Astrocyte (in vitro differentiated cells and primary cell): ENCODE data around the gene SYNGR4. TPM values are rescaled to one million over a fixed set of nuclear protein-coding genes. Genes with fewer than 3 reads are reported as not detected.

Source experiments
- DNase-seq: peaks from one replicate; pipeline ENCODE4 v3.0.0-alpha.2; 2010; ENCODE audit warnings: low read depth
- FAIRE-seq: peaks from 2 replicates; lab custom pipeline; 2011; peaks lifted over from hg19 to GRCh38; lab: Jason Lieb, UNC
- H2AFZ ChIP-seq: 2 replicates; pipeline ENCODE4 v1.6.0; 2012; ENCODE audit warnings: low read depth, low read length, inconsistent platforms
- H3K27ac ChIP-seq: 2 replicates; pipeline ENCODE4 v1.5.1; 2011; ENCODE audit warnings: low read depth, low read length, inconsistent platforms
- H3K27me3 ChIP-seq: 2 replicates; pipeline ENCODE4 v1.6.0; 2011; ENCODE audit warnings: low read length, inconsistent platforms; ENCODE audit not compliant: insufficient read depth
- H3K36me3 ChIP-seq: 2 replicates; pipeline ENCODE4 v1.5.1; 2011; ENCODE audit warnings: low read length, inconsistent platforms; ENCODE audit not compliant: insufficient read depth
- H3K4me1 ChIP-seq: 2 replicates; pipeline ENCODE4 v1.5.1; 2011; ENCODE audit warnings: low read length, inconsistent platforms; ENCODE audit not compliant: insufficient read depth
- H3K4me2 ChIP-seq: 2 replicates; pipeline ENCODE4 v1.6.0; 2012; ENCODE audit warnings: low read length, inconsistent platforms
- H3K4me3 ChIP-seq: 2 replicates; pipeline ENCODE4 v1.5.1; 2011; ENCODE audit warnings: low read depth, mild to moderate bottlenecking, low read length, inconsistent platforms; ENCODE audit not compliant: insufficient read depth
- H3K79me2 ChIP-seq: 2 replicates; pipeline ENCODE4 v1.6.0; 2012; ENCODE audit warnings: mild to moderate bottlenecking, low read length, inconsistent platforms; ENCODE audit not compliant: insufficient read depth
- H3K9ac ChIP-seq: 2 replicates; pipeline ENCODE4 v1.6.0; 2012; ENCODE audit warnings: mild to moderate bottlenecking, low read length, inconsistent platforms
- H3K9me3 ChIP-seq: 2 replicates; pipeline ENCODE4 v1.5.1; 2012; ENCODE audit warnings: low read depth, mild to moderate bottlenecking, low read length, inconsistent platforms; ENCODE audit not compliant: insufficient read depth
- H4K20me1 ChIP-seq: 2 replicates; pipeline ENCODE4 v1.6.0; 2012; ENCODE audit warnings: low read length, inconsistent platforms; ENCODE audit not compliant: insufficient read depth
- H3K27ac Mint-ChIP-seq: one replicate; pipeline ENCODE4 v1.8.0; 2021; ENCODE audit warnings: mild to moderate bottlenecking, mixed read lengths; ENCODE audit not compliant: unreplicated experiment
- H3K27me3 Mint-ChIP-seq: one replicate; pipeline ENCODE4 v1.8.0; 2021; ENCODE audit warnings: low read depth, mixed read lengths; ENCODE audit not compliant: unreplicated experiment
- H3K36me3 Mint-ChIP-seq: one replicate; pipeline ENCODE4 v1.8.0; 2021; ENCODE audit warnings: low read depth, mixed read lengths; ENCODE audit not compliant: unreplicated experiment
- H3K4me1 Mint-ChIP-seq: one replicate; pipeline ENCODE4 v1.8.0; 2021; ENCODE audit warnings: low read depth, mixed read lengths; ENCODE audit not compliant: unreplicated experiment
- H3K4me3 Mint-ChIP-seq: one replicate; pipeline ENCODE4 v1.8.0; 2021; ENCODE audit warnings: mild to moderate bottlenecking, moderate library complexity, mixed read lengths; ENCODE audit not compliant: unreplicated experiment
- H3K9me3 Mint-ChIP-seq: one replicate; pipeline ENCODE4 v1.8.0; 2021; ENCODE audit warnings: mild to moderate bottlenecking, mixed read lengths; ENCODE audit not compliant: unreplicated experiment
- EZH2 ChIP-seq: IDR thresholded peaks from 2 replicates; pipeline ENCODE4 v1.6.1; 2012; ENCODE audit warnings: mild to moderate bottlenecking, low read length, inconsistent platforms; ENCODE audit not compliant: insufficient read depth
- total RNA-seq: library from RNA; stranded (reverse); gene quantifications from 2 replicates; pipeline ENCODE4 v1.2.1, GENCODE V29; 2021
- TF ChIP-seq, protein P1 (sequence below): IDR thresholded peaks from 2 replicates; pipeline ENCODE4 v1.5.1; 2011; ENCODE audit warnings: low read depth, mild to moderate bottlenecking, inconsistent platforms, low read length, moderate library complexity; ENCODE audit not compliant: insufficient read depth

The SYNGR4 gene
- total RNA-seq, 1 donor from 2014 or later, result not detected

DNA sequence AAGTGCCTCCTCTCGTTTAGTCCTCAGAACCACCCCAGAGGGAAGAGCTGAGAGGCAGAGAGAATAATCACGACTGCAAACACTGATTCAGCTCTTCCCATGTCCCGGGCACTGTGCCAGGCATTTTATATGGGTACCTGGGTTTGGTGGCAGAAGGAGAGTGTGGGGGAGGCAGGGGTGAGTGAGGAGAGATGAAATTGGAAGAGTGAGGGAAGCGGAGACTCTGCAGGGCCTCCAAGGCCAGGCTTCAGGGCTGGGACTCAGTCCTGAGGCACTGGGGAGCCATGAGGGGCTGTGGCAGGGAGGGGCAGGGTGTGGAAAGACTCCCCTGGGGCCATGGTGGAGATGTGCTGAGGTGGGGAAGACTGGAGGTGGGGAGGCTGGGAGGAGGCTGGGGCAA is 8.7 kb downstream of the SYNGR4 start:
- H3K27me3 ChIP-seq, result no peaks in the 10 kb centered on the region

DNA sequence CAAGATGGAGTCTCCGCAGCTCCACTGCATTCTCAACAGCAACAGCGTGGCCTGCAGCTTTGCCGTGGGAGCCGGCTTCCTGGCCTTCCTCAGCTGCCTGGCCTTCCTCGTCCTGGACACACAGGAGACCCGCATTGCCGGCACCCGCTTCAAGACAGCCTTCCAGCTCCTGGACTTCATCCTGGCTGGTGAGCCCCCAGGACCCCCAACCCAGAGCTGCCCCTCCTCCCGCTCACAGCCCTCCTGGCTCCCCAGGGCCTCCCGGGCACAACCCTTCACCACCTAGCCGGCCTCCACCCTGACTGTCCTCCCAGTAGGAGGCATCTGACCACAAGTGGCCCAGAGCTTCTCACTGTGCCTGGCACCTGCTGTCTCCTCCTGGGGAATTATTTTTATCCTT is 9.4 kb downstream of the SYNGR4 start:
- no peaks in the 10 kb centered on the region for H3K4me1 Mint-ChIP-seq
- DNase-seq (no peak), FAIRE-seq (no peak)
- peaks cover 6% of the 10 kb centered on the region for H3K36me3 Mint-ChIP-seq
- no peak overlapping the region for H3K27ac Mint-ChIP-seq
- Histone ChIP-seq H3K9ac (no peak overlapping the region), H2AFZ (no peak overlapping the region), H3K9me3 (no peaks in the 10 kb centered on the region), H3K4me3 (no peak overlapping the region), H4K20me1 (no peaks in the 10 kb centered on the region), H3K4me2 (no peak overlapping the region), H3K27me3 (no peaks in the 10 kb centered on the region), H3K27ac (no peak overlapping the region), H3K36me3 (no peaks in the 10 kb centered on the region), H3K4me1 (no peaks in the 10 kb centered on the region), H3K79me2 (no peaks in the 10 kb centered on the region)
- TF ChIP-seq, protein P1, sequence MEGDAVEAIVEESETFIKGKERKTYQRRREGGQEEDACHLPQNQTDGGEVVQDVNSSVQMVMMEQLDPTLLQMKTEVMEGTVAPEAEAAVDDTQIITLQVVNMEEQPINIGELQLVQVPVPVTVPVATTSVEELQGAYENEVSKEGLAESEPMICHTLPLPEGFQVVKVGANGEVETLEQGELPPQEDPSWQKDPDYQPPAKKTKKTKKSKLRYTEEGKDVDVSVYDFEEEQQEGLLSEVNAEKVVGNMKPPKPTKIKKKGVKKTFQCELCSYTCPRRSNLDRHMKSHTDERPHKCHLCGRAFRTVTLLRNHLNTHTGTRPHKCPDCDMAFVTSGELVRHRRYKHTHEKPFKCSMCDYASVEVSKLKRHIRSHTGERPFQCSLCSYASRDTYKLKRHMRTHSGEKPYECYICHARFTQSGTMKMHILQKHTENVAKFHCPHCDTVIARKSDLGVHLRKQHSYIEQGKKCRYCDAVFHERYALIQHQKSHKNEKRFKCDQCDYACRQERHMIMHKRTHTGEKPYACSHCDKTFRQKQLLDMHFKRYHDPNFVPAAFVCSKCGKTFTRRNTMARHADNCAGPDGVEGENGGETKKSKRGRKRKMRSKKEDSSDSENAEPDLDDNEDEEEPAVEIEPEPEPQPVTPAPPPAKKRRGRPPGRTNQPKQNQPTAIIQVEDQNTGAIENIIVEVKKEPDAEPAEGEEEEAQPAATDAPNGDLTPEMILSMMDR, result no peak
- TF ChIP-seq EZH2, result no peak
- peaks cover 25% of the 10 kb centered on the region for H3K27me3 Mint-ChIP-seq
- H3K4me3 Mint-ChIP-seq, result no peak overlapping the region
- H3K9me3 Mint-ChIP-seq, result no peaks in the 10 kb centered on the region

More for the DNA sequence above, 8.7 kb downstream of the SYNGR4 start:
- Mint-ChIP-seq H3K27ac (no peak overlapping the region), H3K9me3 (no peaks in the 10 kb centered on the region), H3K4me3 (no peak overlapping the region), H3K27me3 (peaks cover 25% of the 10 kb centered on the region), H3K4me1 (no peaks in the 10 kb centered on the region), H3K36me3 (peaks cover 6% of the 10 kb centered on the region)
- DNase-seq, result no peak
- Histone ChIP-seq H3K4me3 (no peak overlapping the region), H3K79me2 (no peaks in the 10 kb centered on the region), H3K9ac (no peak overlapping the region), H3K4me2 (no peak overlapping the region), H3K9me3 (no peaks in the 10 kb centered on the region), H3K4me1 (no peaks in the 10 kb centered on the region), H3K27ac (no peak overlapping the region), H2AFZ (no peak overlapping the region), H4K20me1 (no peaks in the 10 kb centered on the region), H3K36me3 (no peaks in the 10 kb centered on the region)
- TF ChIP-seq EZH2, result no peak
- TF ChIP-seq, protein P1, result no peak
- FAIRE-seq, result no peak

DNA sequence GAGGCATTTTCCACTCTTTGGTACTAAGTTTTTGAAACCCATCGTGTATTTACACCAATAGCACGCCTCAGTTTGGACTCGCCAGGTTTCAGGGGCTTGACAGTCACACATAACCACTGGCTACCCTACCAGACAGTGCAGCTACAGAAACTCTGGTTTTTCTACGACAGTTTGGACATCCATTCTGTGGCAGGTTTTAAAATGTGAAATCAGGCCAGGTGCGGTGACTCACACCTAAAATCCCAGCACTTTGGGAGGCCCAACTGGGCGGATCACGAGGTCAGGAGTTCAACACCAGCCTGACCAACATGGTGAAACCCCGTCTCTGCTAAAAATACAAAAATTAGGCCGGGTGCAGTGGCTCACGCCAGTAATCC is 14.0 kb downstream of the SYNGR4 start:
- H3K27me3 Mint-ChIP-seq, result peaks cover 9% of the 10 kb centered on the region
- Histone ChIP-seq H3K27ac (no peak overlapping the region), H3K9ac (no peak overlapping the region), H4K20me1 (peaks cover 7% of the 10 kb centered on the region), H3K36me3 (peaks cover 11% of the 10 kb centered on the region), H3K4me2 (no peak overlapping the region), H3K79me2 (no peaks in the 10 kb centered on the region), H3K9me3 (no peaks in the 10 kb centered on the region), H3K4me1 (no peaks in the 10 kb centered on the region), H3K27me3 (no peaks in the 10 kb centered on the region), H3K4me3 (no peak overlapping the region), H2AFZ (no peak overlapping the region)
- peaks cover 13% of the 10 kb centered on the region for H3K36me3 Mint-ChIP-seq
- no peak overlapping the region for H3K27ac Mint-ChIP-seq
- no peaks in the 10 kb centered on the region for H3K4me1 Mint-ChIP-seq
- no peak overlapping the region for H3K4me3 Mint-ChIP-seq
- TF ChIP-seq EZH2, result no peak
- TF ChIP-seq, protein P1, result no peak
- DNase-seq, result no peak
- FAIRE-seq, result no peak
- no peaks in the 10 kb centered on the region for H3K9me3 Mint-ChIP-seq
